Subcutaneous adipose tissue (tissue), 4 donors: ENCODE measurements around the gene PKD1. TPM values are rescaled to one million over a fixed set of nuclear protein-coding genes. Genes with fewer than 3 reads are reported as not detected.

Source experiments
- small RNA-seq: library from RNA; depleted of rRNA; stranded (forward); fragments of <200 nt; gene quantifications from one replicate; pipeline ENCODE3, GENCODE V24; 2016
- total RNA-seq, 4 donors: library from RNA; depleted of rRNA; stranded (reverse); fragments of >200 nt; gene quantifications; one replicate each; pipeline ENCODE4 v1.1.0, GENCODE V29; 2016
- TF ChIP-seq, protein P1 (sequence below): fragments of 450-650 bp; IDR thresholded peaks from one replicate; pipeline ENCODE4 v1.5.1; 2016; ENCODE audit warnings: low read depth, mild to moderate bottlenecking, control low read depth, antibody characterized with exemption, moderate library complexity

Gene PKD1
- total RNA-seq, 4 donors from 2014 or later: 40.1 to 318 (median 76.1) TPM

DNA sequence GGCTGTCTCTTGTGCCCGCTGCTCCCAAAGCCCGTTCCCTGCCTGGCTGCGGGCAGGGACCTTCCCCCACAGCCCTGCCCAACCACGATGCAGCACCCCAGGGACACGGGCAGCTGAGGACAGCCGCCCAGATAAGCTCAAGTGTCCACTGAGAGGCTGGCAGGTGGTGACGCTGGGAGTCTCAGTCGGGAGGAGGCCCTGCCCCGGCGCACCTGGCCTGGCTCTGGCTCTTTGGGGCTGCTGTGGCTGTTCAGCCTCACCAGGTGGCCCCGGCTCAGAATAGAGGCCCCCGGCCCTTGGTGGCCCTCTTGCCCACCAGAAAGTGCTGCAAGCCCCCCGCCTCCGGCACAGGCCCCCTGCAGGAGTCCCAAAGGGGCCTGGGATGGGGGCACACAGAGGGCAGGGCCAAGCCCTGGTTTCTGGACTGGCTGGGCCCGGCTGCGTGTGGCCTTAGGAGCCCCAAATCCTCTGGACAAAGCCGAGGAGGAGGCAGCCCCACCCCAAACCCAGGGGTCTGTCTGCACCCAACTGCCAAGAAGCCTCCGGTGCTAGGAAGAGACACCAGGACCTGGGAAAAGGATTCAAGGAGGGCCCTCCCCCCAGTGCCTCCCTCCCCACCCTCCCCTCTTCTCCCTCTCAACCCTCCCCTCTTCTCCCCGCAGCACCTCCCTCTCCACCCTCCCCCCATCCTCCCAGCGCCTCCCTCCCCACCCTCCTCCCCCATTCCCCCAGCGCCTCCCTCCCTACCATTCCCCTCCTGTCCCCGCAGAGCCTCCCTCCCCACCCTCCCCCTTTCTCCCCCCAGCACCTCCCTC is 93.3 kb downstream of the PKD1 start:
- TF ChIP-seq, protein P1, sequence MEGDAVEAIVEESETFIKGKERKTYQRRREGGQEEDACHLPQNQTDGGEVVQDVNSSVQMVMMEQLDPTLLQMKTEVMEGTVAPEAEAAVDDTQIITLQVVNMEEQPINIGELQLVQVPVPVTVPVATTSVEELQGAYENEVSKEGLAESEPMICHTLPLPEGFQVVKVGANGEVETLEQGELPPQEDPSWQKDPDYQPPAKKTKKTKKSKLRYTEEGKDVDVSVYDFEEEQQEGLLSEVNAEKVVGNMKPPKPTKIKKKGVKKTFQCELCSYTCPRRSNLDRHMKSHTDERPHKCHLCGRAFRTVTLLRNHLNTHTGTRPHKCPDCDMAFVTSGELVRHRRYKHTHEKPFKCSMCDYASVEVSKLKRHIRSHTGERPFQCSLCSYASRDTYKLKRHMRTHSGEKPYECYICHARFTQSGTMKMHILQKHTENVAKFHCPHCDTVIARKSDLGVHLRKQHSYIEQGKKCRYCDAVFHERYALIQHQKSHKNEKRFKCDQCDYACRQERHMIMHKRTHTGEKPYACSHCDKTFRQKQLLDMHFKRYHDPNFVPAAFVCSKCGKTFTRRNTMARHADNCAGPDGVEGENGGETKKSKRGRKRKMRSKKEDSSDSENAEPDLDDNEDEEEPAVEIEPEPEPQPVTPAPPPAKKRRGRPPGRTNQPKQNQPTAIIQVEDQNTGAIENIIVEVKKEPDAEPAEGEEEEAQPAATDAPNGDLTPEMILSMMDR: no peak

DNA sequence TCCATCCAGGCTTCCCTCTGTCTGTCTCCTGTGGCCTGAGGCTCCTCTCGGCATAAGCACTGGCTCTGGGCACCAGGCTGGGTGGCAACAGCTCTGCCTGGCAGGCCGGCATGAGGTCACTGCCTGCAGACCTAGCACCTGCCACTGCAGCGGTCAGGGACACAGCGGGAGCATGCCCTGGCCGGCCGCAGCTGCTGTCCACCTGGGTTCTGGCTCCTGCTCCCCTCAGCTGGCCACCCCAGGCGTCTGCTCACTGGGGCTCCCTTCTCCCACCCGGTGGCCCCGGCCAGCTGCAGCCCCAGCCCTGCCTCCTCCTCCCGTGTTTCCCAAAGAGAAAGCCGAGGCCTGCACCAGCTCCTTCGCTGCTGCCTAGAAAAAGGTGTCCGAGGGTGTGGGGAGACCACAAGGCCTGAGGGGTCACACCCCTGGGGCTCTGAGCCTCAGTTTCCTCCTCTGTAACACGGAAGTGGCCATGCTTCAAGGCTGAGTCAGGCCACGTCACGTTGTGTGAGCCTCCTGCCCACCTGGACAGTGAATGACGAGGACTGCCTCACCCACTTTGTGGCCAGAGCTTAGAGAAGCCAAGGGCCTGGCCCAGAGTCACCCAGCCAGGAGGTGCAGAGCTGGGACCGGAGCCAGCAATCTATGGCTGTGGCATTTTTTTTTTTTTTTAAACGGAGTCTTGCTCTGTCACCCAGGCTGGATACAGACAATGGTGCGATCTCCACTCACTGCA is 94.7 kb downstream of the PKD1 start:
- TF ChIP-seq, protein P1: no peak

DNA sequence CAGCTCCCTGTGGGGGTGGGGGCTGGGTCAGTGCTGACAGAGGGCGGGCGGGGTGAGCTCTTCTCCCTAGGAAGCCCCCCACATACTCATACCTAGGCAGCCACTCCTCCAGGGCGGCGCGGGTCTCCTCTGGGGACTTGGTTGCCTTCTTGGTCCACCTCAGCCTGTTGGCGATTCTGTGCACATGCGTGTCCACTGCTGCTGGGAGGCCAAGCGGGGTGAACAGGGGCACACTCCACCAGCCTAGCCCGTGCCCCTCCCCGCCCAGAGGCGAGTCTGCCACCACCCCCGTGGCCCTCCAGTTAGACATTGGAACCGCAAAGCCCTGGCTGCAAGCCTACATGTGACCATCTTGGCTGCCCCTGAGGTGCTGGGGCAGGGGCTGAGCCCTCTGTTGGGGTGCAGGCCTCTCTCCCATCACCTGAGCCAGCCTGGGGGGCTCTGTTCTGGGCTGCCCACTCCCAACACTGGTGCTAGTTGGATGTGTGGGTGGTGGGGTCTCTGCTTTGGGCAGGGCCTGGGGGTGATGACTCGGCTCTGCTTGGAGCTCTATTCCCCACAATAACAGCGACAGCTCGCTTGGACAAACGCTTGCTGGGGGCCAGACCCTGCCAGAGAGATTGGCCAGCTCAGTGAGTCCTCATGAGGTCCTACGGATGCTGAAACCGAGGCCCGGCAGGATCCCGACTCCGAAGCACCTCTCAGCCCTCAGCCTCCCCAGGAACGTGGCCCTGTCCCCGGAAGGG is 95.5 kb downstream of the PKD1 start:
- TF ChIP-seq, protein P1: no peak

DNA sequence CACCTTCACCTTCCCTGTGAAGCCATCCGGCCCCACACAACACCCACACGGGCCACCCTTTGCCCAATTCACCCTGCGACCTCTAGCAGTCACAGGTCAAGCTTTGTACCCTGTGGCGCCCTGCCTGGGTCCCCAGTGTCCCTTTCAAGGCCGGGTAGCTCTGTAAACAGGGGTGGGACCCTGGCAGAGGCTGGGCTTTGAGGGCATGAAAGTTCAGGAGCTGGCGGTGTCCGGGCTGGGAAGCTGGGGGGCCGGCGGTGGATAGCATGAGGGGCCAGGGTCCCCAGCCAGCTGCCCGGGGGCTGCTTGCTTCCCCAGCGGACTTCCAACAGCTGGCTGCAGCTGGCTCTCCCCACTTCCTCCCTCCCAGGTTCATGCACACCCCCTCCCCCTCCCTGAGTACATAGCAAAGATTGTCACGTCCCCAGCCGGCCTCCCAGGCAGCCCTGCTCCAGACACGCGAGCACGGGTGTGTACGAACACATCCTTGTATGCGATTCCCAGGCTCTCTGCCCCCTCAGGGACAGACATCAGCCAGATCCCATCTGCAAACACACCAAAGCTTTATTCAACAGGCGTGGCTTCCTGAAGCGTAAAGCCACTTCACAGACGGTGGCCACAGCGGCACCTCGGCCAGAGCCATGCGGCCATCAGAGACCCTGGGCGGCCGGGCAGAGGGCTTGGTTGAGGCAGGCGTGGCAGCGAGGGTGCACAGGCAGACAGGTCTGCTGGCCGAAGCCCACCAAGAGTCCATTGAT is 96.2 kb downstream of the PKD1 start:
- TF ChIP-seq, protein P1: no peak

Small RNA genes within 50 kb of the gene (small RNA-seq; reads per million reads assigned to genes)
- gene MIR1225 (0.73 reads per million), gene MIR3180-5 (not detected), gene MIR4516 (not detected), gene RF00019 (0.49 reads per million), gene SNORD60 (not detected)

Other genes with a start within 250 kb of the PKD1 start
- not detected for gene HS3ST6, start 217.5 kb downstream of the PKD1 start, total RNA-seq
- 10 to 100 TPM; 11.2 to 30.0 (median 18.1) TPM for gene MSRB1, start 192.7 kb downstream of the PKD1 start, total RNA-seq
- not detected for gene RPL3L, start 181.2 kb downstream of the PKD1 start, total RNA-seq
- gene NDUFB10, start 176.4 kb downstream of the PKD1 start, total RNA-seq: 100 to 1,000 TPM; 120 to 198 (median 186) TPM
- 1,000 to 10,000 TPM; 1,492 to 1,850 (median 1,797) TPM for gene RPS2, start 171.1 kb downstream of the PKD1 start, total RNA-seq
- gene RNF151, start 169.0 kb downstream of the PKD1 start, total RNA-seq: not detected
- gene TBL3, start 163.8 kb downstream of the PKD1 start, total RNA-seq: 10 to 100 TPM; 20.9 to 30.6 (median 26.6) TPM
- not detected for gene NOXO1, start 154.4 kb downstream of the PKD1 start, total RNA-seq
- gene GFER, start 151.7 kb downstream of the PKD1 start, total RNA-seq: 10 to 100 TPM in 3 of 4 donors, 1 to 10 TPM in 1; 9.1 to 17.4 (median 16.1) TPM
- not detected for gene SYNGR3, start 145.9 kb downstream of the PKD1 start, total RNA-seq
- gene ZNF598, start 126.1 kb downstream of the PKD1 start, total RNA-seq: 10 to 100 TPM; 13.9 to 45.0 (median 15.0) TPM
- gene NPW, start 116.1 kb downstream of the PKD1 start, total RNA-seq: not detected
- gene NHERF2, start 109.0 kb downstream of the PKD1 start, total RNA-seq: 100 to 1,000 TPM in 1 of 4 donors, 10 to 100 TPM in 3; 15.1 to 140 (median 48.9) TPM
- 10 to 100 TPM in 2 of 4 donors, 1 to 10 TPM in 2; 6.5 to 21.7 (median 12.0) TPM for gene NTHL1, start 88.1 kb downstream of the PKD1 start, total RNA-seq
- 100 to 1,000 TPM in 1 of 4 donors, 10 to 100 TPM in 3; 31.1 to 110 (median 50.2) TPM for gene TSC2, start 87.9 kb downstream of the PKD1 start, total RNA-seq
- 1 to 10 TPM in 1 of 4 donors, not detected in 3; 3.0 TPM for gene RAB26, start 12.7 kb upstream of the PKD1 start, total RNA-seq
- 10 to 100 TPM; 19.1 to 45.0 (median 31.1) TPM for gene TRAF7, start 19.9 kb upstream of the PKD1 start, total RNA-seq
- not detected for gene CASKIN1, start 60.7 kb upstream of the PKD1 start, total RNA-seq
- 10 to 100 TPM; 29.3 to 58.8 (median 38.0) TPM for gene MLST8, start 69.6 kb upstream of the PKD1 start, total RNA-seq
- 1 to 10 TPM in 3 of 4 donors, under 1 TPM in 1; 0.66 to 6.0 (median 4.1) TPM for gene BRICD5, start 75.0 kb upstream of the PKD1 start, total RNA-seq
- gene PGP, start 78.9 kb upstream of the PKD1 start, total RNA-seq: 10 to 100 TPM in 3 of 4 donors, 1 to 10 TPM in 1; 7.7 to 21.1 (median 10.3) TPM
- gene E4F1, start 87.7 kb upstream of the PKD1 start, total RNA-seq: 10 to 100 TPM in 3 of 4 donors, 1 to 10 TPM in 1; 9.6 to 33.2 (median 16.8) TPM
- gene DNASE1L2, start 100.5 kb upstream of the PKD1 start, total RNA-seq: under 1 TPM in 2 of 4 donors, not detected in 2; 0.34 to 0.82 TPM
- gene ECI1, start 115.7 kb upstream of the PKD1 start, total RNA-seq: 10 to 100 TPM; 32.4 to 96.5 (median 49.8) TPM
- gene RNPS1, start 132.2 kb upstream of the PKD1 start, total RNA-seq: 100 to 1,000 TPM in 1 of 4 donors, 10 to 100 TPM in 3; 66.6 to 127 (median 75.3) TPM
- 10 to 100 TPM in 2 of 4 donors, 1 to 10 TPM in 2; 7.0 to 24.9 (median 9.5) TPM for gene ABCA3, start 204.8 kb upstream of the PKD1 start, total RNA-seq